GM18502 (cell line): ENCODE measurements around the gene SELENOP.

Experiments
- ATAC-seq: cut with Tn5 transposase; IDR thresholded peaks from one replicate; pipeline ENCODE4 v1.9.1; 2021; ENCODE audit warnings: mild to moderate bottlenecking; ENCODE audit not compliant: unreplicated experiment, poor library complexity

The SELENOP gene

DNA sequence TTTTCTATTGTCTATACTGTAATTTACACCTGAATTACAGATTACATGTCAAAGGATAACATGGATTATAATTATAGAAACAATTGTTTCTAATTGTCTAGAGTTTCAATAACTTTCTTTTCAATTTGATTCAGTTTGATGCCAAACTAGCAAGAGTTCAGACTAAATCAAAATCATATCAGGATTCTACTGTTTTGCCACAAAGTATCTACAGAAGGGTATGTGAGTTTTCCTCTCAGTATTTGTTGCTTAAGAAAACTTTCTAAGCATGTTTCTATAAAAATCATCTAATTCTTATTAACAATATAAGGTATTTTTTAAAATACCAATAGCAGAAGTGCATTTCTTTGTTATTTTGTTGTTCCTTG is 12.5 kb downstream of the SELENOP start:
- no peak for ATAC-seq

DNA sequence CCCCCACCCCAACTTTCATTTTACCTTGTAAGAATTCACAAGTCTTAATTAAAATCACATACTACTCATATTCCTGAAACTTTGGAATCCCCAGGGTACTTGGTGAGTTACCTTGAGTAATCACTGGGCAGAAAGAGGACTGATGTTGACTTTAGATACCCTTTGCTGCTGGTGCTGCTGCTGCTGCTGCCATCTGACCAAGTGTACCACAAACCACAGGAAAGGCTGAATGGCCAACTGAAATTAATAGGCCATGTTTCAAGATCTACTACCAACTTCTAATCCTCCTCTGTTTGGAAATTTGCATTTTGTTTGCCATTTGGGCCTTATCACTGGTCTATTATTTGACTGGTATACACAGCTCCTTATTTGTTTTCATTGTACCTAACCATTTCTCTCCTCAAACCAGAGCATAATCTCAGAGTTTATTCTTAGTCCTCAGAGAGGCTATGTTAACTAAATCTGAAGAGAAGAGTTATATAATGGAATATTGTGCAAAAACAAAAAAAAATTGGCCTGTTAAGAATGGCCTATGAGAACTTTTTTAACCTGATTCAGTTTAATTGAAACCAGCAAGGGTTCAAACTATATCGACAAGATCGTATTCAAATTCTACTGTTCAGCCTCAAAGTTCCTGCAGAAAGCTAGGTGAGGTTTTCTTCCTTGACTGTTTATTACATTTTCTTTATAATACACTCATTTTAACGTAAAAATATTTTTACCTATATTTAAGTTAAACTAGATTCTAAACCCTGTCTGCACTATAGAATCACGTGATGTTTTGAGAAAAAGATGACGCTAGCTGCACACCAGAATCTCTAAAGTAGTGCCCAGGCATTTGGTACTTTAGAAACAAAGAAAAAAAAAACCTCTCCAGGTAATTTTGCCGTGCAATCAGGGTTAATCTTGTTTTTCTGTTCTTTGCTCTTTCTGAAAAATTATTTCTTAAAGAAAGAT is 13.1 kb downstream of the SELENOP start:
- ATAC-seq: no peak

DNA sequence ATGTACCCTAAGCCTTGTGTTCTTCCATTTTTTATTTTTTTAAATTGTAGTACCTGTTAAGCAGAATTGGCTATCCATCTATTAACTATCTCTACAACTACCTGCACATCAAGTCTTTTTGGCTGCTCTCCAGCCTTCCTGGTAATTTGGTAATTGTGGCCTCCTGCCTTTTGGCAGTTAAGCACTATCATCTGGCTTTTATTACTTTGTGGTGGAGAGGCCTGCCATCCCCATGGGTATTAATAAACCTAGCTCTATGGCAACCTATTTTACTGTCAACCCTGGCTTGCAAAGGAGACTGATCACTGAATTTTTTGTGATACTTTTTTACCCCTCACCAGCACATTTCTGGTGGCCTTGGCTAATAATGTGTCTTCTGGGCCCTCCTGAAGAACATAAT is 20.5 kb downstream of the SELENOP start:
- no peak for ATAC-seq

DNA sequence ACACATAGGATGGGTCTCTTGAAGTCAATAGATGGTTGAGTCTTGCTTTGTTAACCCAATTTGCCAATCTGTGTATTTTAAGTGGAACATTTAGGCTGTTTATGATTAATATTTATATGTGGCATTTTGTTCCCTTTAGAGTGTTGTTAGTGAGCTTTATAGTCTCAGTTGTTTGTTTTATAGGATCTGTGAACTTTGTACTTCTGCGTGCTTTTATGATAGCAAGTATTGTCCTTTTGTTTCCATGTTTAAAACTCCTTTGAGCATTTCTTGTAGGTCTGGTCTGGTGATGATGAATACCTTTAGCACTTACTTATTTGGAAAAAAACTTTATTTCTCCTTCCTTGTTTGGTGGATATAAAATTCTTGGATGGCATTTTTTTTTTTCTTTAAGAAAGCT is 23.8 kb downstream of the SELENOP start:
- no peak for ATAC-seq

DNA sequence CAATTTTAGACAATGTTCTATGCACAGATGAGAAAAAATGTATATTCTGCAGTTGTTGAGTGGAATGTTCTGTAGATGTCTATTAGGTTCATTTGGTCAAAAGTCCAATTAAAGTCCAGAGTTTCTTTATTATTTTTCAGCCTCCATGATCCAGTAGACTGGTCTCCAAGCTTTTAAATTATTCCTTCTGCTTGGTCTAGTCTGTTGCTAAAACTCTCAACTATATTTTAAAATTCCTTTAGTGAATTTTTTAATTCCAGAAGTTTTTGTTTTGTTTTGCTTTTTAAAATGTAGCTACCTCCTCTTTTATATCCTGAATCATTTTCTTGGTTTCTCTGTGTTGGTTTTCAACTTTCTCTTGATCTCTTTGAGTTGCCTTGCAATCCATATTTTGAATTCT is 24.6 kb downstream of the SELENOP start:
- no peak for ATAC-seq

DNA sequence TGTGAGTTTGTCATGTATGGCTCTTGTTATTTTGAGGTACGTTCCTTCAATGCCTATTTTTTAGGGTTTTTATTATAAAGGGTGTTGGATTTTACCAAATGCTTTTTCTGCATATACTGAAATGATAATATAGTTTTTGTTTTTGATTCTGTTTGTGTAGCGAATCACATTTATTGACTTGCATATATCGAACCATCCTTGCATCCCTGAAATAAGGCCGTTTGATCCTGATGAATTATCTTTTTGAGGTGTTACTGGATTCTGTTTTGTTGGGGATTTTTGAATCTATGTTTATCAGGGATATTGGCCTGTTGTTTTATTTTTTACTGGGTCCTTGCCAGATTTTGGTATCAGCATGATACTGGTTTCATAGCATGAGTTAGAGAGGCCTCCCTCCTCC is 25.9 kb downstream of the SELENOP start:
- ATAC-seq: no peak

DNA sequence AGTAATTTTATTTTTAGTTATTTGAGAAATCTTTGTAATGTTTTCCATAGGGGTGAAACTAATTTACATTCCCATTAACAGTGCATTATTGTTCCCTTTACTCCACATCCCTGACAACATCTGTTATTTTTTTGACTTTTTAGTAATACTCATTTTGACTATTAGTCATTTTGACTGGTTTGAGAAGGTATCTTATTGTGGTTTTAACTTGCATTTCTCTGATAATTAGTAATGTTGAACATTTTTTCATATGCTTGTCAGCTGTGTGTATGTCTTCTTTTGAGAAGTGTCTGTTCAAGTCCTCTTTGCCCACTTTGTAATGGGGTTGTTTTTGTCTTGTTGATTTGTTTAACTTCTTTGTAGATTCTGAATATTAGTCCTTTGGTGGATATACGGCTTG is 27.6 kb downstream of the SELENOP start:
- ATAC-seq: no peak

DNA sequence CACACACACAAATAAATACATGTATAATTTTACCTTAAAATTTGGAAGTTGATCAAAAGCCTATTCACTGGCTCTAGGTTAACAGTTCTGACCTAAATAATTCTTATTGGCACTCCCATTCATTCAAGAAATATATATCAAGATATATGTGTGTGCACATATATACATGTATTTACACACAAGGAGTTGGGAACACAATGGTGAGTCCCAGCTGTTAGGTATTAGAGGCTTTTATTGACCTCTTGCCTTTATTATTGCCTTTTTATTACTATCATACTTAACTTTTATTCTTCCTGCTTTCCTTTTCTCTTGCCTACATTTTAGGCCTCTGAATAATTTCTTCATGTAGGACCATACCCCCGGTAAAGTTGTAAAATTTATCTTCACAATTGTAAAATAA is 30.1 kb downstream of the SELENOP start:
- no peak for ATAC-seq

DNA sequence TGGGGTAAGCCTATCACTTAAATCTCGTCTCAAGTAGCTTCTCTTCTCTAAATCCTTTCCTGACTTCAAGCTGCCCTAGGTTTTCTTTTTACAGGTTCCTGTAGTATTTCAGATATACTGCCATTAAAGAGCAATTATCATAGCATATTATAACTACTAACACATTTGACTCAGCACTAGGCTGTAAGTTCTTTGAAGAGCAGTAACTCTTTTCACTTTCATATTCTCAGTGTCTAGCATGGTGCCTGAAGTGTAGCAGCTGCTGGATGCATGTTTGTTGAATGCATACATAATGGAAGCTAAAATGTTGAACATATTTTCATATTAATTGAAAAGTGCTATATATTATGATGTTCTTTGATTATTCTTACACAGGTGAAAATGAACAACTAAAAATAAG is 32.6 kb downstream of the SELENOP start:
- peak; percentile 69 for ATAC-seq

DNA sequence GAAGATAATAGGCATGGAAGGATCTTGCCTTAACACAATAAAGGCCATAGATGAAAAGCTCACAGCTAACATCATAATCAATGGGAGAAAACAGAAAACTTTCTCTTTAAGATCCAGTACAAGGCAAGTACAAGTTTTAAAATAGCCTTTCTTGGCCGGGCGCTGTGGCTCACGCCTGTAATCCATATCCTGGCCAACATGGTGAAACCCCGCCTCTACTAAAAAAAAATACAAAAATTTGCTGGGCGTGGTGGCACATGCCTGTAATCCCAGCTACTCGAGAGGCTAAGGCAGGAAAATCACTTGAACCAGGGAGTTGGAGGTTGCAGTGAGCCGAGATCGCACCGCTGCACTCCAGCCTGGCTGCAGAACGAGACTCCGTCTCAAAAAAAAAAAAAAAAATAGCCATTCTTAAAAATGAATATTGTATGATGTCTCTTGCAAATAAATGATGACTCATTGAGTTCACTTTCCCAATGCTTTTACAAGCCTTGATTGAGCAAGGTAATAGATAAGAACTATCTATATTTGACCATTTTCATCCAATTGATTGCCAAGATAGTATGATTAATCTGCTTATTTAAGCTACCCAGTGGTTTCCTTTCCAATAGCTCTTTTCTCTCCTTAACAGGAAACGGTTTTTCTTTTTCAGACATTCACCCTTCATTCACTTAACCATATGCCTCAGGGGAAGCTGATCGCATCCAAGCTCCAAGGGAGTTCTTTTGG is 39.3 kb downstream of the SELENOP start:
- no peak for ATAC-seq

DNA sequence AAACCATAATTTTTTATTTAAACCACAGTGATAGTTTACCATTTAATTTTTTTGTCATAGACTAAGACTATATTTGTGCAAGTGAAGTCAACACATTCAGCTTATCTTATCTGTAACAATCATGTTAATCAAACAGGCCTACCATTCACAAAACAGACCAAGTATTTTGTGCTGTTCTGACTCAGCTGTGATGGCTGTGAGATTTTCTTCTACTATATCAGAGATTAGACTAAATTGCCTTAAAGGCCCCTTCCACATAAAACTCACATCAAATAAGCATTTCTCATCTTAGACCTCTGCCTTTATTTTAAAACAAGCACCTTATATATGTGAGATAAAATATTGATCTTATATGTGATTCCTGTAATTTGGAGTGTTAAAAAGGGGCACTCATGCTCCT is 41.7 kb downstream of the SELENOP start:
- ATAC-seq: no peak

DNA sequence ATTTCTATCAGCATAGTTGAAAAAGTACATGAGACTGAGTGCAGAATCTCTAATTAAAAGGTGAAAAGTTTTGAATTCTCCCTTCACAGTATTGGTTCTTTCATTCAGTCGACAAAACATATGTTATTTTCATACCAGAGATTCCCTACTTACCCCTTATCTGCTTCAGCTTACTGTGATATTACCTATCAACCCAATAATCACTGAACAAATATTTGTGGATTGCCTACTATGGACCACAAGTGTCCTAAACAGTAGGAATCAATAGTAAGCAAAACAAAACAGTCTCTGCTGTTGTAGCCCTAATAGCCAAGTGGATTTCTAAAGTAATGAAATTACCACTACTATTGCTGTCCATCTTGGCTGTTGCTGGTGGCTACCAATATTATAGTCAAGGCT is 43.6 kb downstream of the SELENOP start:
- ATAC-seq: no peak

DNA sequence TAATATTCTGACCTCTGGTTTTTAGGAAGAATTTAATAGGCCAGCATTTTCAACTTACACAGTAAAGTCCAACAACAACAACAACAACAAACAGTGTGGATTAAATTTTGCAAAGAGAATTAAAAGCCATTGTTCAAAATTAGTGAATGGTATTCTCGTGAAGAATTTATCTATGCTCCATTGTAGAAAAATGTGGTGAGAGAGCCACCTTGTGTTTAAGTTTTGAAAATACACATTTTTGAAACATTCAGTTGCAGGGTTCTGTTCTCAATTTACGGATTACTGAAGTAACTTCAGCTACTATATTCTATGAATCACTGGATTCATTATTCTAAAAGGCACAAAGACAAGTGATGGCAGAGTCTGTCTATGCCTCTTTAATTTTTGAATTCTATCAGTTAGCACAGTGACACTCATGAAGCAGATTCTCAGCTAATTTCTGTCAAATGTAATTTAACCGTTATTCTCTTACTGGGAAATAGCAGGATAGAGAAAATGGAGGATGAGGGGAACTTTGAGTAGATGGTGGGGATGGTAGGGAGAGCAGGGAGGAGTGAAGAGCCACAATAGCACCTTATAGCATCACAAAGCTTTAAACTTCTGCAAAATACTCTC is 44.1 kb downstream of the SELENOP start:
- peak; percentile 76 for ATAC-seq

DNA sequence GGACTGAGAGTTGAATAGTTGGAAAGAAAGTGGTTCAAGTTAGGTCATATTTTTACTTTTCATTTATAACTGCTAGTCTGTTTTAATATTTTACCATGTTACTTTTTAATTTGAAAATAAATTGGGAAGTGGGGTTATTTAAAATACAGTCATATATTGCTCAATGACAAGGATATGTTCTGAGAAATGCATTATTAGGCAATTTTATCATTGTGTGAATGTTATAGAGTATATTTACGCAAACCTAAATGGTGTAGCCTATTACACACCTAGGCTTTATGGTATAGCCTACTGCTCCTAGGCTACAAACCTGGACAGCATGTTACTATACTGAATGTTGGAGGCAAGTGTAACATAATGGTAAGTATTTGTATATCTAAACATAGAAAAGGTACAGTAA is 49.9 kb downstream of the SELENOP start:
- no peak for ATAC-seq

DNA sequence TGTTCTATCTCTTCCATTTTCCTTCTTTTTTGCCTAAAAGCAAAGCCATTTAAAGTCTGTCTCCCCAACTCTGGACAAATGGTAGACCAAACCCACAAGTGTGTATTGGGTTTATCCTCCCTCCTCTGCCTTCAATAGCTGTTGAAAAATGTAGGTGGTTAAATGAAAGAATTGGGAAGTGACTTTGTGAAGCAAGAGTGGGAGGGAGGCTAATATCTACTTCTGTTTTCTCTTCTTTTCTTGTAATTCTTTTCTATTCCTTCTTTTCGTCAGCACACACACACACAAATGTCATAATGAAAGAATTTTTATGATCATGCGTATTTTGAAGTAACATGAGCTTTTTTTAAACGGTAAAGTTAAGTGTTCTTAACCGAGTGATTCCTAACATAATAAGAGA is 51.3 kb downstream of the SELENOP start:
- ATAC-seq: no peak

DNA sequence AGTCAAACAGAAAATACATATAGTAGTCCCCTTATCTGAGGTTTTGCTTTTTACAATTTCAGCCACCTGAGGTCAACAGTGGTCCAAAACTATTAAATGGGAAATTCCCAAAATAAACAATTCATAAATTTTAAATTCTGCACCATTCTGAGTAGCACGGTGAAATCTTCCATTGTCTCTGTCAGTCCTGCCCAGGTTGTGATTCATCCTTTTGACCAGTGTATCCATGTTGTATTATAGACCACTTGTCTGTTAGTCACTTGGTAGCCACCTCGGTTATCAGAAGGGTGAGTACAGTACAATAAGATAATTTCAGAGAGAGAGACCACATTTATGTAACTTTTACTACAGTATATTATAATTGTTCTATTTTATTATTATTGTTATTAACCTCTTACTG is 52.2 kb downstream of the SELENOP start:
- no peak for ATAC-seq

DNA sequence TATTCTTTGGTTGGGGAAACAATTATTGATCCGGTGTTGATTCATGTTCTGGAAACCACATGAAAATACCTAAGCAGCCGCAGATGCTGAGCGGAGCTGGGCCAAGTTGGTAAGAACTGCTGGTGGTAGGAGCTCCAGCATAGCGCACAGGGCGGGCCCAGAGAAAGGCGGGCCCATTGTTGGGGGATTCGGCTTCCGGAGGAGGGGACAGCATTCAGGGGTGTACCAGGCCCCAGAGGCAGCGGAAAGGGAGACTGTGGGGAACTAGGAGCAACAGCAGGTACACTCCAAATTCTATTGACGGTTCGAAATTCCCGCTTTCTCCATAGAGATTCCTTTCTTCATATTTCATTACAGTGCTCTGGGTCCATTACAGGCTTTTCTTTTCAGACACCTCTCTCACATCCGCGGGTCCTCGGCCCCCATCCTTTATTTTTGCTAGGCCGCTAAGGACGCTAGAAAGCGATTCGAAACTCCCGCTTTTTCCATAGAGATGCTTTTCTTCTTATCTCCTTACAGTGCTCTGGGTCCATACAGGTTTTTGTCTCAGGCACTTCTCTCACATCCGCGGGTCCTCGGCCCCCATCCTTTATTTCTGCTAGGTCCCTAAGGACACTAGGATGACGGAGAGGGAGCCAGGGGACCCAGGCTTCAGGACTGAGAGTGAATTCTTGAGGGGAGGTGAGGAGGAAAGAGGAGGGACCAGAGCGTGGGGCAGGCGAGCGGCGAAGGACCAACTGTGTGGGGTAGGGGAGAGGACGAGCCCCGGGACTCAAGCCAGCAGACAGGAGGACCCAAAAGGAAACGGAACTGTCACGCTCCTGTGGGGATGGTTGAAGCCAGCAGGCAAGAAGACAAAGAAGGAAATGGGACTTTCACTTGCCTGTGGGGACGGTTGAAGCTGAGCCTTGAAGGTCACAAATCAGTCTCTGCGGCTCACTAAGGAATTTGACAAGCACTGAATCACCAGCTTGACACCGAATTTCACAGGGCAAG is 54.8 kb downstream of the SELENOP start, which contains the start of gene CCDC152:
Gene CCDC152, plus strand, starts transcription at position 213 of the 996 bp plus-strand sequence. CDS start 2,304 bp downstream, outside the sequence.
- ATAC-seq: peak; percentile 85

DNA sequence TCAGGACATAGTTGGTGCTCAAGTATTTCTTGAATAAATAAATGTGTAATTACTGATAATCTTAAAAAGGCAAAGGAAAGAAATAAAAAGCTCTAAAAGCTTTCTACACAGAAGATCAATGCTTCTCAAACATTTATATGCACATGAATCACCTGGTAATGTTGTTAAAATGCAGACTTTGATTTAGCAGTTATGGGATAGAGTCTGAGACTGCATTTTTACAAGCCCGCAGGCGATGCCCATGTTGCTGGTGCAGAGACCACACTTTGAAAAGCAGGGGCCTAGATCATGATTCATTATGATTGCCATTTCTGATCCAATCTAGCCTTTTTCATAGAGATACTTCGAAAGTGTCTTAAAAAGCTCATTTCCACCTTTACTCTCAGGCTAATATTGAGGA is 58.6 kb downstream of the SELENOP start:
- ATAC-seq: no peak

DNA sequence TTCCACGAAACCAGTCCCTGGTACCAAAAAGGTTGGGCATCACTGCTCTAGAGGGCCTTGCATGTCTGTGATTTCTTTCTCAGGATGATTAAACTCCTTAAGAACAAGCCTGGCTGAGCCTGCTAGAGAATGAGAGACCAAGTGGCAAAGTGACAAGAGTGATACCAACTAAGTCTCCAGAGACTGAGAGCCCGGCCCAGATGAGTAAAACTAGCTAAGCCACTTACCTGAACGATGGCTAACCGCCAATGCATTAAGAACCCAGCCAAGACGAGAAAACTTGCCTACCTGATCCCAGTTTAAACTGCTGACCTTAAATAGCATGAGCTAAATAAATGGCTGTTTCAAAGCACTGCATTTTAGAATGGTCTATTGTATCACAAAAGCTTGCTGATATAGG is 60.6 kb downstream of the SELENOP start:
- no peak for ATAC-seq

DNA sequence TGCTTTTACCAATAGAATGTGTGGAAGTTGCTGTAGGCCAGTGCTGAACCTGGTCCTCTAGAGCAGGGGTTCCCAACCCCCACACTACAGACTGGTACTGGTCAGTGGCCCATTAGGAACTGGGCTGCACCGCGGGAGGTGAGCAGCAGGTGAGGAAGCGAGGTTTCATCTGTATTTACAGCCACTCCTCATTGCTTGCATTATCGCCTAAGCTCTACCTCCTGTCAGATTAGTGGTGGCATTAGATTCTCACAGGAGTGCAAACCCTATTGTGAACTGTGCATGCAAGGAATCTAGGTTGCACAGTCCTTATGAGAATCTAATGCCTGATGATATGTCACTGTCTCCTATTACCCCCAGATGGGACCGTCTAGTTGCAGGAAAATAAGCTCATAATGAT is 61.2 kb downstream of the SELENOP start:
- ATAC-seq: no peak
